ENCODE measurements around the gene LRP5. TPM values are rescaled to one million over a fixed set of nuclear protein-coding genes. Genes with fewer than 3 reads are reported as not detected.
"Not testable (repeated sequence)": the region's sequence is repeated elsewhere in the genome, so short reads cannot be mapped to it uniquely, and the experiment has no call there.

LRP5 gene
- total RNA-seq, 4 donors from 2014 or later: 27.3 to 60.1 (median 35.0) TPM

GRCh38 chr11:68471360-68472340, 159.3 kb downstream of the LRP5 start:
- no peak for DNase-seq (ENCODE audit: low spot score in 2 of 2)
- Histone ChIP-seq H3K27me3 (no peaks in the 10 kb centered on the region), H3K9me3 (no peaks in the 10 kb centered on the region), H3K4me1 (peaks cover 62% of the 10 kb centered on the region), H3K27ac (no peak overlapping the region), H3K36me3 (no peaks in the 10 kb centered on the region), H3K4me3 (no peak overlapping the region)
- no peak for TF ChIP-seq POLR2A (IDR thresholded peaks at IDR 0.05)
- WGBS: 79% methylated on average over 17 of the region's 17 CpGs

- H3K27ac ChIP-seq: no peak overlapping the region
- H3K36me3 ChIP-seq: no peaks in the 10 kb centered on the region
- WGBS: 94% methylated on average over 2 of the region's 2 CpGs
- no peaks in the 10 kb centered on the region for H3K9me3 ChIP-seq
- no peak for TF ChIP-seq POLR2A (IDR thresholded peaks at IDR 0.05)
- no peak for TF ChIP-seq CTCF (IDR thresholded peaks at IDR 0.05)
- TF ChIP-seq POLR2AphosphoS5 (IDR thresholded peaks at IDR 0.05): no peak
- no peak for TF ChIP-seq EP300 (IDR thresholded peaks at IDR 0.05)
- no peak for DNase-seq (ENCODE audit: low spot score in 2 of 2)
- H3K4me1 ChIP-seq: peaks cover 60% of the 10 kb centered on the region
- no peak overlapping the region for H3K4me3 ChIP-seq
- no peaks in the 10 kb centered on the region for H3K27me3 ChIP-seq
These were observed 160.4 kb downstream of the LRP5 start for GRCh38 chr11:68472778-68473177.

GRCh38 chr11:68473693-68474092, 161.3 kb downstream of the LRP5 start:
- TF ChIP-seq EP300 (IDR thresholded peaks at IDR 0.05): no peak
- no peak for TF ChIP-seq POLR2AphosphoS5 (IDR thresholded peaks at IDR 0.05)
- no peak for TF ChIP-seq CTCF (IDR thresholded peaks at IDR 0.05)
- no peak for TF ChIP-seq POLR2A (IDR thresholded peaks at IDR 0.05)
- no peaks in the 10 kb centered on the region for H3K9me3 ChIP-seq
- H3K4me3 ChIP-seq: no peak overlapping the region
- no peaks in the 10 kb centered on the region for H3K36me3 ChIP-seq
- DNase-seq (ENCODE audit: low spot score in 2 of 2): no peak
- no peaks in the 10 kb centered on the region for H3K27me3 ChIP-seq
- 86% methylated on average over 1 of the region's 1 CpG for WGBS
- H3K27ac ChIP-seq: no peak overlapping the region
- peaks cover 51% of the 10 kb centered on the region for H3K4me1 ChIP-seq

- H3K4me1 ChIP-seq: peaks cover 38% of the 10 kb centered on the region
- H3K27ac ChIP-seq; H3K4me3 ChIP-seq; H3K36me3 ChIP-seq; H3K9me3 ChIP-seq; H3K27me3 ChIP-seq; DNase-seq (ENCODE audit: low spot score in 2 of 2): not testable (repeated sequence)
- WGBS: 97% methylated on average over 15 of the region's 34 CpGs
These were observed 163.2 kb downstream of the LRP5 start for GRCh38 chr11:68475626-68476025.

GRCh38 chr11:68479390-68479789, 167.0 kb downstream of the LRP5 start:
- WGBS: 90% methylated on average over 3 of the region's 3 CpGs
- Histone ChIP-seq H3K9me3 (no peaks in the 10 kb centered on the region), H3K4me1 (peaks cover 31% of the 10 kb centered on the region), H3K4me3 (no peak overlapping the region), H3K27me3 (no peaks in the 10 kb centered on the region), H3K27ac (no peak overlapping the region), H3K36me3 (no peaks in the 10 kb centered on the region)
- no peak for DNase-seq (ENCODE audit: low spot score in 2 of 2)
- TF ChIP-seq POLR2AphosphoS5 (IDR thresholded peaks at IDR 0.05): no peak
- TF ChIP-seq EP300 (IDR thresholded peaks at IDR 0.05): no peak
- no peak for TF ChIP-seq CTCF (IDR thresholded peaks at IDR 0.05)
- TF ChIP-seq POLR2A (IDR thresholded peaks at IDR 0.05): no peak

- no peaks in the 10 kb centered on the region for H3K9me3 ChIP-seq
- 74% methylated on average over 2 of the region's 2 CpGs for WGBS
- H3K4me1 ChIP-seq: peaks cover 30% of the 10 kb centered on the region
- no peaks in the 10 kb centered on the region for H3K27me3 ChIP-seq
- TF ChIP-seq CTCF (IDR thresholded peaks at IDR 0.05): no peak
- no peak for TF ChIP-seq POLR2A (IDR thresholded peaks at IDR 0.05)
- TF ChIP-seq POLR2AphosphoS5 (IDR thresholded peaks at IDR 0.05): no peak
- TF ChIP-seq EP300 (IDR thresholded peaks at IDR 0.05): no peak
- no peak for DNase-seq (ENCODE audit: low spot score in 2 of 2)
- no peaks in the 10 kb centered on the region for H3K36me3 ChIP-seq
- H3K27ac ChIP-seq: no peak overlapping the region
- no peak overlapping the region for H3K4me3 ChIP-seq
These were observed 167.8 kb downstream of the LRP5 start for GRCh38 chr11:68480193-68480592.

All from suprapubic skin (tissue), 4 donors.